GM13976 (cell line): ENCODE data around the gene DIP2B.
"Not testable (repeated sequence)": the region's sequence is repeated elsewhere in the genome, so short reads cannot be mapped to it uniquely, and the experiment has no call there.

ENCODE experiments used
- DNase-seq: peaks from one replicate; pipeline ENCODE4 v3.0.0; 2012; ENCODE audit warnings: low spot score
- CTCF ChIP-seq: IDR thresholded peaks from 2 replicates; pipeline ENCODE4 v1.5.1; 2012; ENCODE audit warnings: borderline replicate concordance, mild to moderate bottlenecking; ENCODE audit not compliant: insufficient read depth; ENCODE audit errors: extremely low read depth, missing control alignments, control extremely low read depth
- in situ Hi-C: fragments of 300-500 bp; cut with MboI; formaldehyde crosslinking; loops from one replicate; pipeline ENCODE4 v1.12.0; 2022; ENCODE audit warnings: low sequenced_read_pairs, mixed read lengths, inconsistent platforms; ENCODE audit not compliant: unreplicated experiment

DIP2B gene

GRCh38 chr12:50514526-50515276 is 9.9 kb downstream of the DIP2B start:
- no peak for DNase-seq
- TF ChIP-seq CTCF, result no peak
- in situ Hi-C loops, result no loop called here

GRCh38 chr12:50515587-50515986 is 10.8 kb downstream of the DIP2B start:
- in situ Hi-C loops, result no loop called here
- DNase-seq, result no peak
- no peak for TF ChIP-seq CTCF

- DNase-seq, result peak; percentile 69
- in situ Hi-C loops, result no loop called here
- no peak for TF ChIP-seq CTCF
Observed at GRCh38 chr12:50517421-50518048, 12.8 kb downstream of the DIP2B start.

- DNase-seq, result no peak
- in situ Hi-C loops, result no loop called here
- TF ChIP-seq CTCF, result no peak
Observed at GRCh38 chr12:50518090-50518489, 13.3 kb downstream of the DIP2B start.

- no peak for TF ChIP-seq CTCF
- no peak for DNase-seq
- in situ Hi-C loops, result no loop called here
Observed at GRCh38 chr12:50519353-50519752, 14.6 kb downstream of the DIP2B start.

GRCh38 chr12:50520416-50521207 is 15.8 kb downstream of the DIP2B start:
- no peak for TF ChIP-seq CTCF
- in situ Hi-C loops, result no loop called here
- no peak for DNase-seq

GRCh38 chr12:50521781-50522180 is 17.0 kb downstream of the DIP2B start:
- in situ Hi-C loops, DNase-seq: not testable (repeated sequence)
